Measurements from ENCODE around the gene ODC1.
"Not testable (repeated sequence)": the region's sequence is repeated elsewhere in the genome, so short reads cannot be mapped to it uniquely, and the experiment has no call there.

ODC1 gene

DNA sequence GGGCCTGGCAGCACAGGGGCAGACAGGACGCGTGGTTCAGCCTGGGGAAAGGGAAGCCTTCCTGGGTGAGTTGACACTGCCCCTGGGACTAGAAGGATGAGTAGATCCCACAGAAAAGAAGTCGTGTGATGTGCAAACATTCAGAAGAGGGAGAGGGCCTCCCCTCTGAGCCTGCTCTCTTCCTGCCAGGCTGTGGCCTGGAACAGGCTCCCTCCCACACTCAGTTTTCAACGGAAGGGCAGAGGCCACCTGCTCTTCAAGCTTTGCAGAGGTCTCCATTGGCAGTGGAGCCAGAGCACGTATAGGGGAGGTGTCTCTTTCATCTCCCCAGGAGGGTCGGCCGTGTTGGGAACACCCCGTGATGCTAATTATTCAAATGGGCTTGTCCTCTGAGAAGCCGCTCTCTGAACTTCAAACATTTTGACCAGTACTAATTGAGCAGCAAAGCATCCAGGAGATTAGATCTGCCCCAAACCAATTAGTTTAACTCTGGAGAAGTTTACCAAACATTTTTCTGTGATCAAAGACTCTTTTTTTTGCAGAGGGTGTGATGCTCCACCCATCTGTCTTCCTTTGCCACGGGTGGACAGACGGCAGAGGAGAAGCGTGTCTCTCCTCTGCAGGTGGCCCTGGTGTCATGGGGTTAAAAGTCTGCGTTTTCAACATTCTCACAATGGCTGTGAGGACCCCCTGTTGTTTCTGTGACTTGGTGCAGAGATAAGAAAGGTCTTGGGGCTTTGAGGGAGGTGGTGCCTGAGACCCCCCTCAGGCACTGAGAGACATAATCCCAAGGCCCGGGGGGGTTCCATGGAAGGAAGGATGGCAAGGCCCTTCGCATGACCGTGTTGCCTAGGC is 29.5 kb upstream of the ODC1 start:
- no peak for DNase-seq

DNA sequence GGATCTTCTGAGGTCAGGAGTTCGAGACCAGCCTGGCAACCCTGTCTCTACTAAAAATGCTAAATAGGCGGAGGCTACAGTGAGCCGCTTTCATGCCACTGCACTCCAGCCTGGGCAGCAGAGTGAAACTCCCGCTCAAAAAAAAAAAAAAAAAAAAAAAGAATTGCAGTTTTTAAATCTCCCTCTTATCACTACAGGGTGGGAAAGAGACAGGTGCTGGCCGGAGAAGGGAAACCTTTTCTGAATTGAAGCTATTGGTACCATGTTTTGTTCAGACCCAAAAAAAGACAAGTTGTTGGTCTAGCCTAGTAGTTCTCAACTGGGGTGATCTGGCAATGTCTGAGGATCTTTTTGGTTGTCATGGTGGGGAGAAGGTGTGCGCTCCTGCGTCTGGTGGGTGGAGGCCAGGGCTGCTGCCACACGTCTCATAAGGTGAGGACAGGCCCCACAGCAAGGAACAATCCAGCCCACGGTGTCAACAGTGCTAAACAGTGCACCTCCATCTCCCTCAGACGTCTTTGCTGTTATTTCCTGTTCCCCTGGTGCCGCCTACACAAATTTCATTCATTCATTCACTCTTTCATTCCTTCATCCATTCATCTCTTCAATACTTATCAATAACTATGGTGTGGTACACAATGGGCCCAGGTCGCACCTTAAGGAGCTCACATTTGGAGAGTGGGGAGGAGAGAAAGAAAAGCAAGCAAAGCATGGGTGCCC is 28.8 kb upstream of the ODC1 start:
- no peak for DNase-seq

DNA sequence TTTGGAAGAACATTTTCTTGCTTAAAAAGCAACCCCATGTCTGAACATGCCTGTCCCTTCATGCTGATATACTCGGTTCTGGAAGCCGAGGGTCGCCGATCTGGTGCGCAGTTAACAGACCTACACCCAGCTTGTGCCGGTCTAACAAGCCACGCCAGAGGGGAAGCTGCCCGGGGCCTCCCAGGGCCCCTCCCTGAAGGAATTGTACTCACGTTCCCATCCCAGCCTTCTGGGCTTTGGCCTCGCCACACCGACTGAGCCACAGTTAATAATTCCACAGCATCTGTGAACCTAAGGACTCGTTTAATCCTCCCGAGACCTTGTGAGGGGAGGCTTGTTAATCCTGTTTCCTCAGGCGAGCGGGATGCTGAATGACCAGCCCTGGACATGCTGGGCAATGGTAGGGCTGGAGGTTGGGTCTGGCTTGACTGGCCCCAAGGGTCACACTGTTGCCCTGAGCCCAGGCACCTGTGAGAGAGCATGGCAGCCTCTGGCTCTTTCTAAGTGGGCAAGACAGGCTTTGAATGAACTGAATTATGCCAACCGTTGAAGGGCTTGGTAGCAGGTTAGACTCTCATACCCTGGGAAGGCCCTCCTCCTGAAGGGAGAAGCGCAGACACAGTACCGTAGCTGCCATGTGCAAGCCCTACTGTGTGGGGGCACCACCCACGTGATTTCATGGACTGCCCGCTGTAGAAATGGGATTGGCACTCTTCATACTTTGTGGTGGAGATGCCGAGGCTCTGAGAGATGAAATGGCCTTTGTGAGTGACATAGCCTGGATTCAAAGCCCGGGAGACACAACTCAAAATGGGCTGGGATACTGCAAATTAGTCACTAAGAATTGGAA is 27.9 kb upstream of the ODC1 start:
- DNase-seq, result no peak

DNA sequence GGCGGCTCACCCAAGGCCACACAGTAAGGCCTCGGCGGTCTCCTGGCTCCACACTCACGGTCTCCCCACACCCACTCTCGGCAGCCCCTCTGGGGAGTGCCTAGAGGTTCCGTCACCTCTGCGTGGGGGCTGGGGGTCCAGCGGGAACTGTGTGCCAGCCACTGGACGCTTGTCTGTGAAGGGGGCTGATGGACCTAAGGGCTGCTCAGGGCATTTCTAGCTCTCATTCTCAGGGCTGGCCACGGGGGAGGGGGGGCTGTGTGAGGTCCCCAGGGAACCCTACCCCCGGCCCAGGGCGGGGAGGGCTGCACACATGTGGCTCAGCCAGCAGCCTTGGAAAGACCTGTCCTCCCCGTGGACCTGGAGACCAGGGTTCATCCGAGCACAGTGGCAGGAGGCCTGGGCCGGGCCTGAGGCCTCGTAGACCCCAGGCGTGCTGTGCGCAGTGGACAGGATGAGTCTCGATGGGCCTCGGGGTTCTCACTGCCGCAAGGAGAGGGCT is 27.1 kb upstream of the ODC1 start:
- no peak for DNase-seq

DNA sequence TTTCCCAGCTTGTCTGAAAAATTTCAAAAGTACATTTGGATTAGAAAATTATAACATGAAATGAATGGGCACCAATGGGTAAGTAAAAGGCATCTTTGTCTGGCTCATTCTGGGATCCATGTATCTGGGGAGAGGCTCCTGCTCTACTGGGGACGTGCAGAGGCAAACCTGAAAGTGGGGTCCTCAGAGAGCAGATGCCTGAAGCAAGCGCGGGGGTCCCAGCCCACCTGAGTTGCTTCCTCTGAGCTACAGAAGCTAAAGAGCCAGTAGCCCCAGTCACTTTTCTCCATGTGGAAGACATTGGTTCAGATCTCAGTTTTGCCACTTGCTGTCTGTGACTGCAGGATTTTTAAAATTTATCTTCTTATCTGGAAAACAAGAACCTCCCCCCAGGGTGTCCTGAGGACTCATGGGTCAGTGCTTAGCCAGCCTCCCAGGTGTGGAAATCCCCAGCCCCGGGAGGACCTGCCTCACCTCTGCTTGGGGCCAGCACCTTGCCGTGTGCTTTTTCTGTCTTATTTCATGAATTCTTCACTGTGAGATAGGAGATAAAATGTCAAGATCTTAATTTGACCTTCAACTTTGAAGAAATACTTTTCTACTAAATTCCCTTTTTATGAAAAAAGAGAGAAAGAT is 25.1 kb upstream of the ODC1 start:
- DNase-seq, result no peak

DNA sequence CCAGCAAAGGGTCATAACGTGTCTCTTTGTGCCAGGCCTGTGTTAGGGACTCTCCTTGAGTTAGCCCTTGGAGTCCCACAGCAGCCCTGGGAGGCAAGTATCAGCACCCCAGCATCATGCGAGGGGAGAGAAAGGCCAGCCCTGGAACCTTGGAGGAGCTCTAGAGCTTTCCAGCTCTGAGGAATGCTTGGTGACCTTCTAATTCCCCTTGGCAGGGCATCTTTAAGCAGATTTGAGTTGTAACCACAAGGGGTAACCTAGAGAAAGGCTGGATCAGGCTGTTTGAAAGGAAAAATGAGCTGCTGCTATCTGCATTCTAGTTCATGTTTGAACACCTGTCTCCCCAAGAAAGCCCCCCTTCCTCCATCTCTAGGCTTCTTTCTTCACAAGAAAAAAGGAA is 23.8 kb upstream of the ODC1 start:
- DNase-seq, result no peak

DNA sequence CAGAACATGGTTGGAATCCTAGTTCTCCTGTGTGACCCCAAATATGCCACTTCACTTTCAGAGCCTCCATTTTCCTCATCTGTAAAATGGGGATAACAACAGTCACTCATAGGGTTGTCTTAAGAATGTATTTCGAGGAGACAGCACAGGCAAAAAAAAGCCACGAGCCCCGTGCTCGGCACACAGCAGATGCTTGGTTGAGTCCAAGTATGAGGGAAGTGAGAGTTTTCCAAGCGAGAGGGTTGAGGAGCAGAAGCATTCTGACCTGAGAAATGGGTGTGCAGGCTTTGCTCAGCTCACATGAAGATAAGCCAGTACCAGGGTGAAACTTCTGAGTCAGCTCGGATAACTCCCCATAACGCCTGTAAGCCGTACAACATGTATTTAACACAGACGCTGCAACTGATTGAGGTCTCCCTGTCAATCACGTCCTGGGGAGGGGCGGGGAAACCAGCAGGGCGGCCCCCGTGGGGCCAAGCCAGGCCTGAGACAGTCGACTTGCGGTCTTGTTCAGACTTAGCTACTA is 23.0 kb upstream of the ODC1 start:
- DNase-seq, result no peak

DNA sequence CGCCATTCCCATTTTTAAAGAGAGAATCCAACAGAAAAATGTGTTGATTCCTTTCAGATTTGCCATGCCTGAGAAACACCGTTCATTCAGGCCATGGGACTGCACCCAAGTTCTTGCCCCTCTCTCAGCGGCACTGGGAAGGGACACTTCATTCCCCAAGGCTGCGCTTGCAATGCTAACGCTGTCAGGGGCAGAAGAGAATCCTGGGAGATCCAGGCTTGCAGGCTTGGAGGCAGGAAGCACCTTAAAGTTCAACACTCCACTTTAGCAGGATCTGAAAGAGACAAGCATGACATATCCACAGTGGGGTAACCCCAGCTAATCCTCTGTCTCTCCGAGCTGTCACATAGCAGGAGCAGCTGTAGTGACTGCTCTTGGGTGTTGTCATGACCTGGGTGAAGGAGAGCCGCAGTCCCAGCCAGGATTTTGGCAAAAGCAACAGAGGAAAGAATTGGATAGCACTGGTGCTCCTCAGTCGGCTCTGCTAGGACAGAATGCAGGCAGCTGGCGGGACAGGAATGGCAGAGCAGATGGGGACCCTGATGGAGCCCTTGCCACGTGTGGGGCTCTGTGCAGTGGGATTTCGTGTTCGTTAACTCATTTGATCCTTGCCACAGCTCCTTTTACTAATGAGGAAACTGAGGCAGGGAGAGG is 22.0 kb upstream of the ODC1 start:
- DNase-seq, result no peak

DNA sequence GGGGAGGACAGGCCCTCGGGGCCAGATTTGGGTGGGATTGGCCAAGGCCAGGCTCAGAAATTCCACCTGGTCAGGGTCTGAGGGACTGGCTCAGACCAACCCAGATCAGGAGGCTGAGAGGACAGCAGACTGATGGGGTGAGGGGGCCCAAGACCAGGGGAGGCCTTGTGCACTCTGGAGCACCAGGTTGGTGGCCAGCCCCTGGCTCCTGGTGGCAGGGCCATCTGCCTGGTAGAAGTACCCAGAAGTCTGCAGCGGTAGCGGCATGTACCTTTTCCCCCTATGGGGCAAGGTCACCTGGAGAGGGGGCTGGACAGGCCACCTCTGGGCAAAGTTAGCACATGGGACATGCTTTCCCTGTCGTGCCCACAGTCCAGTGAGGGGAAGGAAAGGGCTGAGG is 21.2 kb upstream of the ODC1 start:
- DNase-seq, result no peak

DNA sequence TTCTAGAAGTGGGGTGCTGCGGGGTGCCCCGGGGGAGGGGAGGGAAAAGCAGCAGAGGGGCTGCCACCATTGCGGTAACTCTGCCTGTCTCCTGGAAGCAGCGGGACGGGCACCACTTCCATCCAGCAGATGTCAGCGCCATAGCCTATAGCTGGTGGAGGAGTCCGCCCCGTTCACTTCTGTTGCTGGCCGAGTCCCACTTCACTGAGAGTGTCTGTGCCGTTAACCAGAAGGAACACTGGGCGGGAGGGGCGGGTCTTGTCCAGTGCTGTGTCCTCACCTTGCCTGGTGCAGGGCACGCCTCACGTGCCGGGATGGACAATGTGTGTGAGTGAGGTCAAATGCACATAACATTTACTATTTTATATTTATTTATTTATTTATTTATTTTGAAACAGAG is 19.3 kb upstream of the ODC1 start:
- DNase-seq, result no peak

DNA sequence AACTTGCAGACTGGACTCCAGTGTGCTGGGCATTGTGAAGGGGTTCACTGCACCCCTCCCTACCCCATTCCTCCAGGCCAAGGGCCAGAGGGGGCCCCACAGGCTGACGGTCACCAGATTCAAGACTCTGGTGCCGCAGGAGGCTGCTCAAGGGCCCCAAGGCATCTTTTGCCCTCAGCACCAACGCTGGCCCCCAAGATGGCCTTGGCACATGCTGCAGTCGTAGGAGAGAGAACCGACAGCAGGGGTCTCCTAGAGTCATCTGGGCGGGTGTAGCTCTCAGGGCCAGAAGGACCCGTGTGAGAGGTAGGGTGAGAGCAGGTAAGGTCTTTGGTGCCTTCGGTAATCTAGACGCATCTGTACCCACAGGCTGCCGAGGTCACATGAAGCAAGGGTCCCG is 18.7 kb upstream of the ODC1 start:
- no peak for DNase-seq

DNA sequence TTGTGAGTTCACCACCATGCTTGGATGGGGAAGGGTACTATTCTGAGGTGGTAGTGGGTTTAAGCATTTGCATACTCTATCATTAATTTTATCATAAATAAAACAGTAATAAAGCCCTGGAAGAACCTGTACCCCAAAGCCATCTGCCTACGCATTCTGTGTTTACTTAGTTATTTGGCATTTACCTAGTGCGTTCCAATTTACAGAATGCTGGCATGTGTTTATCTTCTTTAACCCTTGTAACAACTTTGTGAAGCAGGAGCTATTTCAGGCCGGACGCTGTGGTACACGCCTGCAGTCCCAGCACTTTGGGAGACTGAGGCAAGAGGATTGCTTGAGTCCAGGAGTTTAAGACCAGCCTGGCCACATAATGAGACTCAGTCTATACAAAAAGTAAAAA is 17.8 kb upstream of the ODC1 start:
- no peak for DNase-seq

DNA sequence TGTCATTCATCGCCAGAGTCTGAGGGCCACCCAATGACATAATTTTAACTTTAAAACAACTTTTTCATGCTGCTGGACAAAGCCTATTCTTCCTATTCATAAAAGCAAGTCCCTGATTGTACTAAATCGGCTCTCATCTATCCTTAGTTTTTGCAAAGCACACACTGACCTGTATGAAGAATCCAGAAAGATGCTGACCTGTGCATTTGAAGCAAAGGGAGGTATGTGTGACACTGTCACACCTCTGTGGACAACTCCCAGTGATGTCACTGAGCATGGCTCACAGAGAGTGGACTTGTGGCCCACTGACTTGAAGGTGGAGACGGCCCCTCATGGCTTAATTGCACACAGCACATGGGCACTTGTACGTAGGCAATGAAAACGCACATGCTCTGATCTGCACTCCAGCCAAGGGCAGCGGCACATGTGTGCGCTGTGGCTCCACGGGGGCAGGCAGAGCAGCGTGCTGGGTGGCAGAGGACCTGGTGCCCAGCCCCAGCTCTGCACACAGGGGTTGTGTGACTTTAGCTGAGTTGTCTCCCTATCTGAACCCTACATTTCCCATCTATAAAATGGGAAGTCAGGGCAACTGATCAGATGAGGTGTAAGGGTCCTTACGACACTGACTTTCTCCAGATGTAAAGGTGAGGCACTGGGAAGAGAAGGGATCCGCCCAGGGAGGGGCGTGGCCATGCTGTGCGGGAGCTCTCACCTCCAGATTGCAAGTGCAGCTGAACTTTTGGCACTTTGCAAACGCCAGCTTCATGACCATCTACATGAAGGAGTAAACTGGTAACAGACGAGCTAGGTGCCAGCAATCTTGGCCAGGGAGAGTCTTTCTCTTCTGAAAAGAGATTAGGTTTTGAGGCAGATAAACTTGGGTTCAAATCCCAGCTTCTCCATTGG is 14.3 kb upstream of the ODC1 start:
- DNase-seq, result no peak

DNA sequence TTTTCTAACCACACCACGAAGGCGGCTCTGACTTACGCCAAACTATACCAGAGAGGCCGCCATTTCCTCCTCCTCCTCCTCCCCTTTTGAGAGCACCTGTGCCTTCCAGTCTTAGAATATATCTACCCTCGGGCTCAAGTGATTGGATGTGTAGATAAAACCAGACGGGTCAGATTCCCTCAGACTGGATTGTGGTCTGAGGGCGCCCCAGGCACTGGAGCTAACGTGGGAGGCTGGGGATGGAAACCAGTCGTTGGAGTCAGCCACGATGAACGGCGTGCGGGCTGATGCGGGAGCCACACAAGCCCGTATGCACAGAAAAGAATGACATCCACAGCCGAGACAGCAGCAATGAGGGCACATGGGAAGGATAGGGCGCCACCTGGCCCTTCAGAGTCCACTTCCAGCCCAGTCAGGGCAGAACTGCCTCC is 12.3 kb upstream of the ODC1 start:
- no peak for DNase-seq

DNA sequence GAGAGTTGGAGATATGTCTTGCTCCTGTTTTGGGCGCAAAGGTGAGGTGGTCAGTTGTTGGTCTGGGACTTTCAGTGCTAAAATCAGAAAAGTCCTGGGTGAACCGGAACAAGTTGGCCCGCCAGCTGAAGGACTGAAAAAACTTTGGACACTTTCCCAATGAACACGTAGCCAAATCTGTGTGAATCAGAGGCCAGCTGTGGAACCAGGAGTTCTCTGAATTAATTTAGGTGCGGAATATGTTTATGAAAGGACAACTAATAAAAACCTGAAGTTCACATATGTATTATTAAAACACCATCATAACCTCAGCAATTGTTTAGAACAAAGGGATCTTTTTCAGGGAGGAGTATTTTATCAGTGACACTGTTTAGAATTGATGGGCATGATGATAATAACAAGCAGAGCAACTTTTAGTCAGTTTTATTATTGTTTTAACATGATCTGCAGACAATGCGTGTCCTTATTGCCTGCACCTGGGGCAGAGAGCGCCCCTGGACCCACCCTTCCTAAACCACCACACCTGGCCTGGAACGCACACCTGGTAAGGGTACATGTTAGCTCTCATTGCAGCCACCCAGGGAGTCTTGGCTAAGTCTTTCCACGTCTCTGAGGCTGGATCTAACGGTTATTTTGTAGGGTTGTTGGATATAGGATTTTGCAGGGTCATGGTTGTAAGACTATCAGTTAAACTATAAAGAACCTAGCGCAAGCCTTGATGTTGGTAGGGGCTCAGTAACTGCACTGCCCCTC is 9.9 kb upstream of the ODC1 start:
- DNase-seq, result no peak

DNA sequence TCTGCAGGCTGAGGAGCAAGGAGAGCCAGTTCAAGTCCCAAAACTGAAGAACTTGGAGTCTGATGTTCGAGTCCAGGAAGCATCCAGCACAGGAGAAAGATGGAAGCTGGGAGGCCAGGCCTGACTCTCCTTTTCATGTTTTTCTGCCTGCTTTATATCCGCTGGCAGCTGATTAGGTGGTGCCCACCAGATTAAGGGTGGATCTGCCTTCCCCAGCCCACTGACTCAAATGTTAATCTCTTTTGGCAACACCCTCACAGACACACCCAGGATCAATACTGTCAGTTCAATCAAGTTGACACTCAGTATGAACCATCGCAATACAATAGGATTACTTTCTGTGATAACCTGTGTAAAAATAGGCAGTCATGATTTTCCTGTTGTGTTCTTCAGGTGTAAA is 9.1 kb upstream of the ODC1 start:
- DNase-seq, result not testable (repeated sequence)

DNA sequence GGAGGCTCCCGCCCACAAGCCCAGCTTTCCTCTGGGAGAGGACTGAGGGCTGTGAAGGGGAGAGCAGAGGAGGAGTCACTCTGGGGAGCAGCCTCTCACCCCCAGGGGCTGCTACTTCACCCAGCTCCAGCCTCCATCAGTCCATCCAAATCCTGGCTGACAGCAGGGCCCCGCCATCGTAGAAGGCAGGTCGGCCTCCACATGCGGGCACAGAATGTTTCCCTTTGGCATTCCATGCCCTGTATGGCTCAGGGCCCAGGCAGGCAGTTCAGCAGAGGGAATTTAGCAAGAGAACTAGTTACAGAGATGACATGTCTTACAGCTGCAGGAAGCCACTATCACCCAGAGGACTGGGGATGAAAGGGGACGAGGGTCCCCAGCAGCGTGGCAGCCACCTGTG is 6.4 kb upstream of the ODC1 start:
- DNase-seq, result no peak

DNA sequence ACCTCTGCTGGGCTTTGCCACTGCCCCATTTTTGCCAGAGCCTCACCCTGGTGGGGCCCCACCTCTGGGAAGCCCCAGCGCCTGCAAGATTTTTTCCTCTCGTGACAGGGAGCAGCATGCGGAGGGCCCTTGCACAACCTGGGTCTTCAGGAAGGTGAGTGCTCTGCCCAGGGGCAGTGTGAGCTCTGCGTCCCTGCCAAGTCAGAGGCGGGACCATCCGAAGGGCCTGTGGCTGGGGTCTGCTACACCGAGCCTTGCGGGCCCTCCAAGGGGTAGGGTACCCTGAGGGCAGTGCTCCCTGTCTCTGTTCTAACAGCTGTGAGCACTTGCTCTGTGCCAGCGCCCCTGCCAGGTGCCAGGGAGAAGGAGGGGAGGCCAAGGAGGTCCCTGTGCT is 5.8 kb upstream of the ODC1 start:
- DNase-seq, result no peak

DNA sequence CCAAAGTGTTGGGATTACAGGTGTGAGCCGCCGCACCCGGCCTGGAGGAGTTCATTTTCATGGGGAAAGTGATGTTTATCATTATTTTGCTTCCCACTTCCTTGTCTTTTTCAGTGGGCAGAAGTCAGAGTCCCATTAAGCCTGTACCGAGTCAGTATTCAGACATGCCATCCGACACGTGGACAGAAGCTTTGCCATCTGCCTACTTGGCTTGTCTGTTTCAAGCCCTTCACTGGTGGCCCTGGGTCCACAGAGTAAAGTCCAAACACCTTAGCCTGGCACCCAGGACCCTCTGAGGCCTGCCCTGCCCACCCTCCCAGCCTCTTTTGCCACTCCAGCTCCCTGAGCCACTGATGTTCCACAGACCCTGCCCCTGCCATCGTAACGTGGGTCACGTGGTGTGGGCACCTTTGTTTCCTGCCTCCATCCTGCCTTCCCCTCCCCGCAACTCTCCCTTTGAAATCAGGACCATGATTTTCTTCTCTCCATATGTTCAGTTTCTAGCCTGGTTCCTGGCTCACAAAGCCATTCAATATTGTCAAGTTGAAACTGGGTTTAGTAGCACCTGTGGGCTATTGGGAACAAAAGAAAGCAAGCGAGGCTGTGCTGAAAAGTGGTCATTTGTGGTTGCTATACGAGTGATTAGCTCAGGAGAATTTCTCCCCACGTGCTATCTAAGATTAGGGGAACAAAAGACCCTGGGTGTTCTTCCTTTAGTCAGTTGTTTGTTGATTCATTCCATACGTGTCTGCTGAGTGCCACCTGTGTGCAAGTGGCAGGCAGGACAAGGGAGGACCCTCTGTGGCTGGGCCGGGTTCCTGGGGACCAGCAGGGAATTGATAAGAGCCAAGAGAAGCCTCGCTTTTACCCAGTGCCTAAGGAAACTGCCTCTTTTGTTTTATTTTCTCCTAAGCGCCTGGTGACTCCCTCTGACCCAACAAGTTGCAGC is 5.1 kb upstream of the ODC1 start:
- no peak for DNase-seq
